Uterus (tissue), 2 donors: ENCODE results near the gene CDC27.

Source experiments
- POLR2A ChIP-seq, 2 donors: fragments of 450-650 bp; IDR thresholded peaks; one replicate each; pipeline ENCODE4 v1.6.1; 2016; ENCODE audit warnings: antibody characterized with exemption in 2 of 2, mild to moderate bottlenecking in 1 of 2, moderate library complexity in 1 of 2
- TF ChIP-seq, protein P1 (sequence below), 4 experiments: fragments of 200-600 bp in 2 of 4; fragments of 450-650 bp in 2 of 4; sonication (generic) in 2 of 4; IDR thresholded peaks; one replicate each; pipeline ENCODE4 v1.5.1; 2016 to 2019; ENCODE audit warnings: antibody characterized with exemption in 4 of 4, mild to moderate bottlenecking in 2 of 4, moderate library complexity in 1 of 4

DNA sequence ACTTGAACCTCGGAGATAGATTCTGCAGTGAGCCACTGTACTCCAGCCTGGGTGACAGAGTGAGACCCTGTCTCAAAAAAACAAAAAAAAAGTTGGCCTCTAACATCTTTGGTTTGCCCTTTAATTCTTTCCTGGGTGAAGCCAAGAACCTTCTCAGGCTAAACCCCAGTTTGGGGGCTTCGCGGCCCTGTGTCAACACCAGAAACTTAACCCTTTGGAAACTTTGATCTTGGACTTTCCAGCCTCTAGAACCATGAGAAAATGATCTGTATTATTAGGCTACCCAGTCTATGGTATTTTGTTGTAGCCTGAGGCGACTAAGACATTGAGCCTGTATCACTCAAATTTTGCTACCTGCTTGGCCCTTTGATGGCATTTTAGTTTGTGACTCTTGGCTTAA, 86.2 kb downstream of the CDC27 start:
- TF ChIP-seq, protein P1, sequence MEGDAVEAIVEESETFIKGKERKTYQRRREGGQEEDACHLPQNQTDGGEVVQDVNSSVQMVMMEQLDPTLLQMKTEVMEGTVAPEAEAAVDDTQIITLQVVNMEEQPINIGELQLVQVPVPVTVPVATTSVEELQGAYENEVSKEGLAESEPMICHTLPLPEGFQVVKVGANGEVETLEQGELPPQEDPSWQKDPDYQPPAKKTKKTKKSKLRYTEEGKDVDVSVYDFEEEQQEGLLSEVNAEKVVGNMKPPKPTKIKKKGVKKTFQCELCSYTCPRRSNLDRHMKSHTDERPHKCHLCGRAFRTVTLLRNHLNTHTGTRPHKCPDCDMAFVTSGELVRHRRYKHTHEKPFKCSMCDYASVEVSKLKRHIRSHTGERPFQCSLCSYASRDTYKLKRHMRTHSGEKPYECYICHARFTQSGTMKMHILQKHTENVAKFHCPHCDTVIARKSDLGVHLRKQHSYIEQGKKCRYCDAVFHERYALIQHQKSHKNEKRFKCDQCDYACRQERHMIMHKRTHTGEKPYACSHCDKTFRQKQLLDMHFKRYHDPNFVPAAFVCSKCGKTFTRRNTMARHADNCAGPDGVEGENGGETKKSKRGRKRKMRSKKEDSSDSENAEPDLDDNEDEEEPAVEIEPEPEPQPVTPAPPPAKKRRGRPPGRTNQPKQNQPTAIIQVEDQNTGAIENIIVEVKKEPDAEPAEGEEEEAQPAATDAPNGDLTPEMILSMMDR (IDR thresholded peaks at IDR 0.05) = no peak
- TF ChIP-seq POLR2A (IDR thresholded peaks at IDR 0.05) = no peak
